ENCODE results near the gene KSR2. TPM values are rescaled to one million over a fixed set of nuclear protein-coding genes. Genes with fewer than 3 reads are reported as not detected.

The KSR2 gene
- total RNA-seq, 1 donor: under 0.01 TPM

GRCh38 chr12:117526757-117527478 is 441.9 kb downstream of the KSR2 start:
- H3K4me3 ChIP-seq (ENCODE audit: low read depth, low read length): no peak overlapping the region
- TF ChIP-seq CTCF (IDR thresholded peaks at IDR 0.05; ENCODE audit: insufficient read depth, low read length): no peak
- no peak for DNase-seq (ENCODE audit: low read depth)

- TF ChIP-seq CTCF (IDR thresholded peaks at IDR 0.05; ENCODE audit: insufficient read depth, low read length): no peak
- no peak overlapping the region for H3K4me3 ChIP-seq (ENCODE audit: low read depth, low read length)
- DNase-seq (ENCODE audit: low read depth): no peak
Measured at GRCh38 chr12:117525766-117526165, 443.0 kb downstream of the KSR2 start.

GRCh38 chr12:117524806-117525205 is 444.0 kb downstream of the KSR2 start:
- no peak for DNase-seq (ENCODE audit: low read depth)
- no peak for TF ChIP-seq CTCF (IDR thresholded peaks at IDR 0.05; ENCODE audit: insufficient read depth, low read length)
- H3K4me3 ChIP-seq (ENCODE audit: low read depth, low read length): no peak overlapping the region

GRCh38 chr12:117523971-117524370 is 444.8 kb downstream of the KSR2 start:
- no peak overlapping the region for H3K4me3 ChIP-seq (ENCODE audit: low read depth, low read length)
- DNase-seq (ENCODE audit: low read depth): no peak
- TF ChIP-seq CTCF (IDR thresholded peaks at IDR 0.05; ENCODE audit: insufficient read depth, low read length): no peak

GRCh38 chr12:117522559-117522958 is 446.2 kb downstream of the KSR2 start:
- TF ChIP-seq CTCF (IDR thresholded peaks at IDR 0.05; ENCODE audit: insufficient read depth, low read length): no peak
- no peak overlapping the region for H3K4me3 ChIP-seq (ENCODE audit: low read depth, low read length)
- DNase-seq (ENCODE audit: low read depth): no peak

GRCh38 chr12:117521867-117522266 is 446.9 kb downstream of the KSR2 start:
- DNase-seq (ENCODE audit: low read depth): no peak
- no peak overlapping the region for H3K4me3 ChIP-seq (ENCODE audit: low read depth, low read length)
- TF ChIP-seq CTCF (IDR thresholded peaks at IDR 0.05; ENCODE audit: insufficient read depth, low read length): no peak

- H3K4me3 ChIP-seq (ENCODE audit: low read depth, low read length): no peak overlapping the region
- no peak for TF ChIP-seq CTCF (IDR thresholded peaks at IDR 0.05; ENCODE audit: insufficient read depth, low read length)
- DNase-seq (ENCODE audit: low read depth): no peak
Measured at GRCh38 chr12:117521346-117521745, 447.4 kb downstream of the KSR2 start.
